ENCODE data around the gene VSIG10L2.

VSIG10L2 gene

DNA sequence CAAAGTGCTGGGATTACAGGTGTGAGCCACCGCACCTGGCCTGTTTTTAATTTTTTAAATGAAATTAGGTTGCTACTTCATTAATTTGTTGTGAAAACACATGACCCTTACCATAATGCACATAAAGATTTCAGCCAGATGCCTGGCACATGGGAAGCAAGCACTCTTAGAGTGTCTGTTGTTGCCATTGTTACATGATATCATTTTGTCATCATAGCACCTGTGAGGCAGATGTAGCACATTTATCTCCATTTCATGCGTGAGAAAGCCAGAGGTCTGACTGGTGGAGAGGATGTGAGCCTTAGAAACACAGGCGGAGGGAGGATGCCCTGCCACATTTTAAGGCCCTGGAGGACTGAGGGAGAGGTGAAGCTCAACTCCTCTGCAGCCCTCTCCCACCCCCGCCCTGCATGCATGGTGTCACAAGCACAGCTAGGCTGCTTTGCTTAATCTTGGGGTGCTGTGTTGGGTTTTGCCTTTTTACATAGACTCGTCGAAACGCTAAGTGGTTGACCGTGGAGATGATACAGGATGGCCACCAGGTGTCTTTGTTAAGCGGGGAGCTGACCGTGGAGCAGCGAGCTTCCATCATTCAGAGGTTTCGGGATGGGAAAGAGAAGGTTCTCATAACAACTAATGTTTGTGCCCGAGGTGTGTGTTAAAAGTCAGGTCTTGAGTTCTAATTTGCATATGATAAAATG, 27.6 kb upstream of the VSIG10L2 start:
- H3K9me3 ChIP-seq (ENCODE audit: control insufficient read depth in 2 of 2, low read length in 2 of 2), result no peaks in the 10 kb centered on the region
- peaks cover 0 to 4% of the 10 kb centered on the region in 2 donors for H3K27me3 ChIP-seq (ENCODE audit: control insufficient read depth in 1 of 2, insufficient read depth in 2 of 2, low read length in 2 of 2)
- H3K4me1 ChIP-seq (ENCODE audit: control insufficient read depth, insufficient read depth, low read length), result no peaks in the 10 kb centered on the region
- H3K36me3 ChIP-seq (ENCODE audit: control insufficient read depth in 2 of 2, insufficient read depth in 2 of 2, low read length in 2 of 2), result no peaks in the 10 kb centered on the region
- no peak overlapping the region for H3K9ac ChIP-seq (ENCODE audit: low read length in 2 of 2)
- H3K4me3 ChIP-seq (ENCODE audit: low read length in 2 of 2), result no peak overlapping the region
- H3K27ac ChIP-seq (ENCODE audit: low read length), result no peak overlapping the region

DNA sequence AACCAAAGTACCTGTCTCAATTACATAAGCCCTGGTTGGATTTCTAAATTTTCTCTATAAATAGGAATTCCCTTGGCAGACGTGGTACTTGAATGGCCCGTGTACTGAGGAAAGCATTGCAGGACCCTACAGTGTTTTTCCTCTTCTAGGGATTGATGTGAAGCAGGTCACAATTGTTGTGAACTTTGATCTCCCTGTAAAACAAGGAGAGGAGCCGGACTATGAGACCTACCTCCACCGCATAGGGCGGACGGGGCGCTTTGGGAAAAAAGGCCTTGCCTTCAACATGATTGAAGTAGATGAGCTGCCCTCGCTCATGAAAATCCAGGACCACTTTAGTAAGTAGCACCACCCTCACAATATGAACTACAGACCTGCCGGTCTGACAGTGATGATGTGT, 24.8 kb upstream of the VSIG10L2 start:
- H3K4me3 ChIP-seq (ENCODE audit: low read length in 2 of 2), result no peak overlapping the region
- H3K4me1 ChIP-seq (ENCODE audit: control insufficient read depth, insufficient read depth, low read length), result no peaks in the 10 kb centered on the region
- peaks cover 0 to 4% of the 10 kb centered on the region in 2 donors for H3K27me3 ChIP-seq (ENCODE audit: control insufficient read depth in 1 of 2, insufficient read depth in 2 of 2, low read length in 2 of 2)
- no peak overlapping the region for H3K27ac ChIP-seq (ENCODE audit: low read length)
- no peak overlapping the region for H3K9ac ChIP-seq (ENCODE audit: low read length in 2 of 2)
- no peaks in the 10 kb centered on the region for H3K9me3 ChIP-seq (ENCODE audit: control insufficient read depth in 2 of 2, low read length in 2 of 2)
- H3K36me3 ChIP-seq (ENCODE audit: control insufficient read depth in 2 of 2, insufficient read depth in 2 of 2, low read length in 2 of 2), result no peaks in the 10 kb centered on the region

DNA sequence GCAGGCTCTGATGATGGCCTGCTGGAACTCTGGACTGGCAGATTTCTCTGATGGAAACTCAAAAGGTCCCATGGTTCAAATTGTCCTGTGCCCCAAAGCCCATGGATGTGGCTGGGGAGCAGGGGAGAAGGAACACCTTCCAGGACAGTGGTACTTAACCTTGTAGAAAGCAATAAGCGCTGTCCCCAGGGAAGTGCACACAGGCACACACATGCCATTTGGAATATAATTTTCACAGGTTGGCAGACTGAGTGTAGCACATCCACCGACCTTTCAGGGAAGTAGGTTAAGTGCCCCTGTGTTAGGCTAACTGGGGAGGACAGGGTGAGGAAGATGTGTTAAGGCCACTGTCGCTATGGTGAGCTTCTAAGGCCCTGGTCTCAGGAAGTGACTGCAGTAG, 23.7 kb upstream of the VSIG10L2 start:
- Histone ChIP-seq H3K4me3 (ENCODE audit: low read length in 2 of 2) (no peak overlapping the region), H3K9ac (ENCODE audit: low read length in 2 of 2) (no peak overlapping the region), H3K27me3 (ENCODE audit: control insufficient read depth in 1 of 2, insufficient read depth in 2 of 2, low read length in 2 of 2) (no peaks in the 10 kb centered on the region), H3K27ac (ENCODE audit: low read length) (no peak overlapping the region), H3K9me3 (ENCODE audit: control insufficient read depth in 2 of 2, low read length in 2 of 2) (no peaks in the 10 kb centered on the region), H3K36me3 (ENCODE audit: control insufficient read depth in 2 of 2, insufficient read depth in 2 of 2, low read length in 2 of 2) (no peaks in the 10 kb centered on the region), H3K4me1 (ENCODE audit: control insufficient read depth, insufficient read depth, low read length) (no peaks in the 10 kb centered on the region)

DNA sequence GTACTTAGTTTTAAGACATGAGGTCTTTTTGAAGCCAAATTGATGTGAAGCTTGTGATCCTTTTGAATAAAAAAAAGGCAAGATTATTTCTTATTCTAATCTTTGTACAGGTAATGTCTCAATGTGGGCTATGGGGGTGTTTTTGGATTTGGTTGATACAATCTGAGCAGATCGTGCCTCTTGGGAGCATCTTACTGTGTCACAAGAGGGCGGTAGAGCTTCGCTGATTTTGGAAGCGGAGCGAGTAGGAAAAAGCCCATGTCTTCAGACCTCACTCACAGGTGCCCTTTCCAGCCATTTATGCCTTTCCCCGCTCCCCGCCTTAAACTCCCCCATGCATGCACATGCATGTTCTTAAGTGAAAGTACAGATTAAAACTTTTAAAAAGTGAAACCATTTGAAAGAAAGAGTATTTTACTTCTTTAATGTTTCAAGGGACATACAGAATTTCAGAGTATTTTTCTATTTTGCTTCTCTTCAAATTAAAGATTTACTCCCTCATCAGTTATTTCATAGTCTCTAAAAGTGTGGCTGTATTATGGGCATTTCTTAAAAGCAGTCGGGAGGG, 22.7 kb upstream of the VSIG10L2 start:
- Histone ChIP-seq H3K9me3 (ENCODE audit: control insufficient read depth in 2 of 2, low read length in 2 of 2) (no peaks in the 10 kb centered on the region), H3K4me1 (ENCODE audit: control insufficient read depth, insufficient read depth, low read length) (no peaks in the 10 kb centered on the region), H3K27me3 (ENCODE audit: control insufficient read depth in 1 of 2, insufficient read depth in 2 of 2, low read length in 2 of 2) (no peaks in the 10 kb centered on the region), H3K27ac (ENCODE audit: low read length) (no peak overlapping the region), H3K4me3 (ENCODE audit: low read length in 2 of 2) (no peak overlapping the region), H3K9ac (ENCODE audit: low read length in 2 of 2) (no peak overlapping the region), H3K36me3 (ENCODE audit: control insufficient read depth in 2 of 2, insufficient read depth in 2 of 2, low read length in 2 of 2) (no peaks in the 10 kb centered on the region)

DNA sequence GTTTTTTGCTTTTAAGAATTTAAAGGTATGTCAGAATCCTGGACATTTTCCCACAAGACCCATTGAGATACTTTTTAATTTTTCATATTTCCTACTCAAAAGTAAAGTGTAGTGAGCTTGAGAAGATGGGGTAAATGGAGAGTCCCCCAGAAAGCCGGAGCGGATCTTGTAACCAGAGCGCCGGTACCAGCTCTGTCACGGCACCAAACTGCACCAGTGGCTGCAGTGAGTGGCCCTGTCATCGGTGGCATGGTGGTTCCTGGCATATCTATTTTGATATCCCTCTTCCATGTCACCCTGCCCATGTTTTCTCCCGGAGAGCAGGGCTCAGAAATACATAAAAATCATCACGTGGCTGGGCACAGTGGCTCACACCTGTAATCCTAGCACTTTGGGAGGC, 22.2 kb upstream of the VSIG10L2 start:
- no peaks in the 10 kb centered on the region for H3K36me3 ChIP-seq (ENCODE audit: control insufficient read depth in 2 of 2, insufficient read depth in 2 of 2, low read length in 2 of 2)
- H3K27me3 ChIP-seq (ENCODE audit: control insufficient read depth in 1 of 2, insufficient read depth in 2 of 2, low read length in 2 of 2), result no peaks in the 10 kb centered on the region
- H3K4me1 ChIP-seq (ENCODE audit: control insufficient read depth, insufficient read depth, low read length), result no peaks in the 10 kb centered on the region
- no peak overlapping the region for H3K9ac ChIP-seq (ENCODE audit: low read length in 2 of 2)
- H3K9me3 ChIP-seq (ENCODE audit: control insufficient read depth in 2 of 2, low read length in 2 of 2), result no peaks in the 10 kb centered on the region
- no peak overlapping the region for H3K4me3 ChIP-seq (ENCODE audit: low read length in 2 of 2)
- H3K27ac ChIP-seq (ENCODE audit: low read length), result no peak overlapping the region

DNA sequence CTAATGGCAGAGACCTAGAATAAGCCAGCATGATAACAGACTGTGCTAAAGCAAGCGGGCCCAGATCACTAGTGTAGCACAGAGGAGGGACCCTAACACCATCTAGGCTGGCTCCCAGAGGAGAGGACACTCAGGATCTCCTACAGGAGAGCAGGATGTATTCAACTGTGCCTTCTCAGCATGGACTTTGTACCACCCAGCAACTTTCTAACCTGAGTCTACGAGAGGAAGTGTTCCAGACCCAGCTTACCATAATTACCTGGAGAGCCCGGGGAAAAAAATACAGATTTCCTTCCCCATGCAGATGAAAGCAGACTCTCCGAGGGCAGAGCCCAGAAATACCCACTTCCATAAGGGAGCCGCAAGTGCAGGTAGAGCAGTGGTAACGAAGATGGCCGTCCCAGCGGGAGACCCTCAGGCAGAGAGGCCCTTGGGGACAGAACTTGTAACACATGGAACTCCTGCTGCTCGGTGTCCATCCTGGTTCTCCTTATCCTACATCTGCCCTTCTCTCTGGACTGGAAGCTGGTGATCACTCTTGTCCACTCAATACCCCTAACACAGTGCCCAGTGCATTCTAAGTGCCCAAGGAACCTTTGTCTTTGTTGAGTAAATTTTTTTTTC, 21.3 kb upstream of the VSIG10L2 start:
- Histone ChIP-seq H3K4me3 (ENCODE audit: low read length in 2 of 2) (no peak overlapping the region), H3K9me3 (ENCODE audit: control insufficient read depth in 2 of 2, low read length in 2 of 2) (no peaks in the 10 kb centered on the region), H3K27ac (ENCODE audit: low read length) (no peak overlapping the region), H3K36me3 (ENCODE audit: control insufficient read depth in 2 of 2, insufficient read depth in 2 of 2, low read length in 2 of 2) (no peaks in the 10 kb centered on the region), H3K9ac (ENCODE audit: low read length in 2 of 2) (no peak overlapping the region), H3K4me1 (ENCODE audit: control insufficient read depth, insufficient read depth, low read length) (no peaks in the 10 kb centered on the region), H3K27me3 (ENCODE audit: control insufficient read depth in 1 of 2, insufficient read depth in 2 of 2, low read length in 2 of 2) (no peaks in the 10 kb centered on the region)

DNA sequence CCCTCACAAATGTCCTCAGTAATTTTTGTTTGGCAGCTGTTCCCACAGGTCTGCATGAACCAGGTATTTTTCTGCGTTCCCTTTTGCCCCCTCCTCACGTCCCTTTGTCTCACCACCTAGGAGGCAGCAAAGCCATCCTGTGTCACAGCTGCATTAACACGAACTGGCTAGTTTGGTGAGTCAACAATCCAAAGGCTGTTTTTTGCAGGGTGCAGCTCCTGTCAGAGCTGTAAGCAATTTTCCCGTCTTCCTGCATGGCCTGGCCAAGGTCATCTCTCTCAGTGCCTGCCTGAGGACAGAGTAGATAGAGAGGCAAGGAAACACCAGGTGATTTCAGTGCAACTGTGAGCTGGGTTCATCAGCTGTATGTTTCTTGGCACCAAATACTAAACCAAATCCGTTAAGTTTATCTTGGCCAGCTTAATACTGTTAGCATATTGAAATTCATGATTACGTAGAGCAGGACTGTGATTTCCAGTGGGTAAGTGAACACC, 20.6 kb upstream of the VSIG10L2 start:
- Histone ChIP-seq H3K4me3 (ENCODE audit: low read length in 2 of 2) (no peak overlapping the region), H3K27ac (ENCODE audit: low read length) (no peak overlapping the region), H3K4me1 (ENCODE audit: control insufficient read depth, insufficient read depth, low read length) (no peaks in the 10 kb centered on the region), H3K9me3 (ENCODE audit: control insufficient read depth in 2 of 2, low read length in 2 of 2) (no peaks in the 10 kb centered on the region), H3K27me3 (ENCODE audit: control insufficient read depth in 1 of 2, insufficient read depth in 2 of 2, low read length in 2 of 2) (peaks cover 0 to 2% of the 10 kb centered on the region in 2 donors), H3K9ac (ENCODE audit: low read length in 2 of 2) (no peak overlapping the region), H3K36me3 (ENCODE audit: control insufficient read depth in 2 of 2, insufficient read depth in 2 of 2, low read length in 2 of 2) (no peaks in the 10 kb centered on the region)

DNA sequence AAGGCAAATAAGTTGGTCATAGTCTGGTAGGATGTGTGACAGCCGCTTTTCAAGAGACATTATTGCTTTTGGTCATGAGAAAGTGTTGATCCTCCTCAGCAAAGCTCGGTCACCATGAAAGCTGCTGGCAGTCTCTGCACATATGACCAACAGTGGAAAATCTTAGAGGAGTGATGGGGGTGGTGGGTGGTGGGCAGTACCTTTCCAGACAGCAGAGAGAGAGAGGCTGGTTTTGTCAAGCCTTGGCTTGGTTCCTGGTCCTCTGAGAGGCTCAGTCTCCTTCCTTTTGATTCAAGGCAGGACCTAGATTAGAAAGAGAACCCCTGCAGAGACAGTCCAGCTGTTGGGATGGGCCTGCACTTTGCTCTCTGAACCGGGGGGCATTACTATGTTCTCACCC, 20.0 kb upstream of the VSIG10L2 start:
- Histone ChIP-seq H3K27ac (ENCODE audit: low read length) (no peak overlapping the region), H3K4me3 (ENCODE audit: low read length in 2 of 2) (no peak overlapping the region), H3K9me3 (ENCODE audit: control insufficient read depth in 2 of 2, low read length in 2 of 2) (no peaks in the 10 kb centered on the region), H3K36me3 (ENCODE audit: control insufficient read depth in 2 of 2, insufficient read depth in 2 of 2, low read length in 2 of 2) (no peaks in the 10 kb centered on the region), H3K4me1 (ENCODE audit: control insufficient read depth, insufficient read depth, low read length) (no peaks in the 10 kb centered on the region), H3K27me3 (ENCODE audit: control insufficient read depth in 1 of 2, insufficient read depth in 2 of 2, low read length in 2 of 2) (peaks cover 0 to 2% of the 10 kb centered on the region in 2 donors), H3K9ac (ENCODE audit: low read length in 2 of 2) (no peak overlapping the region)

DNA sequence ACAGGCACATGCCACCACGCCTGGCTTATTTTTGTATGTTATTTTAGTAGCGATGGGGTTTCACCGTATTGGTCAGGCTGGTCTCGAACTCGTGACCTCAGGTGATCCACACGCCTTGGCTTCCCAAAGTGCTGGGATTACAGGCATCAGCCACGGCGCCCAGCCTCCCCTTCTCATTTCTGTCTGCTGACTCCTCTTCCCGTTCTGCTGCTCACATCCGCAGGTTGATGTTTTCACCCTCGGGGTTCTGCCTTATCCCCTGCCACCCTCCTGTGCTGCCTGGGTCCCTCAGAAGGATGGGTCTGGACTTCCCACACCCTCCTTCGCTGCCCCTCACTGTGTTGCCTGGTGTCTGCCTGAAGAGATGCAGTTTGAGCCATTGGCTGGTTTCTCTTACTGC, 19.2 kb upstream of the VSIG10L2 start:
- Histone ChIP-seq H3K4me3 (ENCODE audit: low read length in 2 of 2) (no peak overlapping the region), H3K27me3 (ENCODE audit: control insufficient read depth in 1 of 2, insufficient read depth in 2 of 2, low read length in 2 of 2) (peaks cover 0 to 2% of the 10 kb centered on the region in 2 donors), H3K9ac (ENCODE audit: low read length in 2 of 2) (no peak overlapping the region), H3K36me3 (ENCODE audit: control insufficient read depth in 2 of 2, insufficient read depth in 2 of 2, low read length in 2 of 2) (no peaks in the 10 kb centered on the region), H3K4me1 (ENCODE audit: control insufficient read depth, insufficient read depth, low read length) (no peaks in the 10 kb centered on the region), H3K27ac (ENCODE audit: low read length) (no peak overlapping the region), H3K9me3 (ENCODE audit: control insufficient read depth in 2 of 2, low read length in 2 of 2) (no peaks in the 10 kb centered on the region)

DNA sequence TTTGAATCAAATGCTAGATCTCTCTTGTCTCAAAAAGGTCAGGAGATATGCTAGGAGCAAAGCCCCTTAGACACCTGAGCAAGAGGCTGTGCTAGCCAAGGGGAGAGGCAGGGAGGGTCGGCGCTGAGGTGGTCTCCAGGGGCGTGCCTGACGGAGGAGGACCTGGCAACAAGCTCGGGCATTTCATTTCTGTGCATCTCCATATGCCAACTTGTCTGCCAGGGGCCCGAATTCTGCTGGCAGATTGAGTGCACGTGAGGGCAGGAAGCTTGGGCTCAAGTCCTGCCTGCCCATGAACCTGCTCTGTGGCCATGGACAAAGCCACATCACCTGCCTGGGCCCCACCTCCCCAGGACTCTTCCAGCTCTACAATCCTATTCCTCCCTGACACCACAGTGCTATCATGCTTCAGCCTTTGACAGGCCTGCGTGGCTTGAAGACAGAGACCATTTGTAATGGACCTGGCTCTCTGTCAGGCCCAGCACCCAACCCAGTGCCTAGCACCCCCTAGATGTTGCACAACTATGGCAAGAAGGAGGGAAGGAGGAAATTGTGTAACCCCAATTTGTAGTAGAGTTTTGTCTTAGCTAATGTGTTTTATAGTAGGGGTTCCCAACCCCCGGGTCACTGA, 16.3 kb upstream of the VSIG10L2 start:
- H3K27ac ChIP-seq (ENCODE audit: low read length), result no peak overlapping the region
- H3K9ac ChIP-seq (ENCODE audit: low read length in 2 of 2), result no peak overlapping the region
- no peaks in the 10 kb centered on the region for H3K4me1 ChIP-seq (ENCODE audit: control insufficient read depth, insufficient read depth, low read length)
- H3K9me3 ChIP-seq (ENCODE audit: control insufficient read depth in 2 of 2, low read length in 2 of 2), result no peaks in the 10 kb centered on the region
- H3K36me3 ChIP-seq (ENCODE audit: control insufficient read depth in 2 of 2, insufficient read depth in 2 of 2, low read length in 2 of 2), result no peaks in the 10 kb centered on the region
- H3K27me3 ChIP-seq (ENCODE audit: control insufficient read depth in 1 of 2, insufficient read depth in 2 of 2, low read length in 2 of 2), result peaks cover 0 to 2% of the 10 kb centered on the region in 2 donors
- H3K4me3 ChIP-seq (ENCODE audit: low read length in 2 of 2), result no peak overlapping the region
